GM18907 (cell line): Measurements from ENCODE around the gene GATAD1.
"Not testable (repeated sequence)": the region's sequence is repeated elsewhere in the genome, so short reads cannot be mapped to it uniquely, and the experiment has no call there.

Experiments
- ATAC-seq: cut with Tn5 transposase; IDR thresholded peaks from one replicate; pipeline ENCODE4 v1.9.1; 2021; ENCODE audit warnings: mild to moderate bottlenecking, moderate library complexity; ENCODE audit not compliant: unreplicated experiment

Gene GATAD1

DNA sequence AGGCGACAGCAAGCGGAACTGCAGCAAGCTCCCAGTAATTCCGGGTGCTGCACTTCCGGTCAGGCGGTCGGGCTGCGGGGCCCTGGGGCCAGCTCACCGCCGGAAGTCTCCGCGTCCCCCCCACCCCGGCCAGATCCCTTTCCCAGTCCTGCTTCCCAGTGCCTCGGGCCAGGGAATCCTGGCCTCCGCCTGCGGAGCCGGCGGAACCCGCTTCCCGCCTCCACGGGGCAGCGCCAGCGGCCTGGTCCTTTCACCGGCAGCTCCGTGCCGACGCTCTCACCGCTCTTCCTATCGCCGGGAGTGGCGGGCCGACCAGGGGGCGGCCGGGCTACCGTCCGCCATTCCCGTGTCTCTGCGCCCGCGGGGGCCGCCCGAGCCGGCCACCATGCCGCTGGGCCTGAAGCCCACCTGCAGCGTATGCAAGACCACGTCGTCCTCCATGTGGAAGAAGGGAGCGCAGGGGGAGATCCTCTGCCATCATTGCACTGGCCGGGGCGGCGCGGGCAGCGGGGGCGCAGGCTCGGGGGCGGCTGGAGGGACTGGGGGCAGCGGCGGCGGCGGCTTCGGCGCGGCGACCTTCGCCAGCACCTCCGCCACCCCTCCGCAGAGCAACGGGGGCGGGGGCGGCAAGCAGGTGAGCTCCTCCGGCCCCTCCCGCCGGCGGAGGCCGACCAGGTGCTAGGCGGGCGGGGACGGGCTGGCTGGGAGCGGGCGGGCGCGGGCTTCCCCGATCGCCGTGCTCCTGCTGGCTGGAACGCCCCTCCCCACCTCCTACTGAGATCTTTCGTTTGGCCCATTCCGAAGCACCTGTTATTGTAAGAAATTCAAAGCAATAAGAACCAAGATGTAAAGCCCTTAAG is at the start of gene GATAD1:
GATAD1 (plus strand) TSS at position 138 of the 860 bp plus-strand sequence; CDS start at position 386, 248 bp downstream.
- peak; percentile 92 for ATAC-seq

DNA sequence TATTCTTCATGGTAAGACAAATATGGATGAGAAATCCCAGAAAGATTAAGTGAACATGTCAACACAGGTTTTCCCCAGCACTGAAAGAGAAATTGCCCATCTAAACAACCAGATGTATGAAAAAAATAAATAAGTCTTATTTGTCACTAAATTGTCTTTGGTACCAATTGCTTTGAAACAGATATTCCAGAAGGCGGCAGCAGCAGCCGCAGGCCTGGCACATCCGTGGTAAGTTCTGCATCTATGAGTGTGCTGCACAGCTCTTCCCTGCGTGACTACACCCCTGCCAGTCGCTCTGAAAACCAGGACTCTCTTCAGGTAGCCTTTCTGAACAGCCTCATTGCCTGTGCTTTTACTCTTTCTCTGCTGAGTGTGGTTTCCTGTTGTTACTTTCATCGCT is 49.7 kb upstream of the GATAD1 start:
- no peak for ATAC-seq

GRCh38 chr7:92400013-92400412 is 47.3 kb upstream of the GATAD1 start:
- no peak for ATAC-seq

- no peak for ATAC-seq
Measured at GRCh38 chr7:92402920-92403759, 44.1 kb upstream of the GATAD1 start.

DNA sequence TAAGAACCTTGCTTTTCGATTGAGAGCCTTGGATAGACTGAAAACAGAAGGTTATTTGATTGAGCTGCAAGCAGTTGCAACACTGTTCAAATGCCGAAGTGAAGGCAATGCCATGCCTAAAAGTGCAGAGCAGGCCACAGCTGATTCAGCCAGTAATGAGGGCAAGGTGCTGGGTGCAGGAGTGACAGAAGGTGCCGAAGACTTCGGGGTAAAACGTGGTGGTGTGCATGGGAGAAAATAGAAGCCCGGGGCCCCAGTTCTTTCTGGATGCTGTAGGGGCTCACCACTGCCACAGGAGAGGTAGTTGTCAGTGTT is 43.6 kb upstream of the GATAD1 start:
- ATAC-seq = no peak

GRCh38 chr7:92404170-92404614 is 43.1 kb upstream of the GATAD1 start:
- ATAC-seq = no peak

DNA sequence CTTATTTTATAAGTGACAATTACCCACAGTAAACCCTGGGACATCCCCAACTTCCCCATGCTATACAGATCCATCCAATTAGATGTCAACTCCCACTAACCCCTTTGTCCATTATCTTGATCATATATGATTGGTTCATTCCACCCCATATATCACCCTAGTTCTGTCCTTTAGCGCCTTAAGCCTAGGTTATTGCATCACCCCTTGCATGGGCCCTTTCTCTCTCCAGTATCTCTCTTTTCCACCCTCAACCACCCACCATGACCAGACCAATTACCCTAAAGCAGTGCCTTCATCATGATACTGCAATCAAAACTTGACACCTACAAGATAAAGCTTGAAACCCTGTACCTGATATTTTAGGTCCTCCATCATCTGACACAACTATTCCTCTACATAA is 37.9 kb upstream of the GATAD1 start:
- ATAC-seq = no peak

DNA sequence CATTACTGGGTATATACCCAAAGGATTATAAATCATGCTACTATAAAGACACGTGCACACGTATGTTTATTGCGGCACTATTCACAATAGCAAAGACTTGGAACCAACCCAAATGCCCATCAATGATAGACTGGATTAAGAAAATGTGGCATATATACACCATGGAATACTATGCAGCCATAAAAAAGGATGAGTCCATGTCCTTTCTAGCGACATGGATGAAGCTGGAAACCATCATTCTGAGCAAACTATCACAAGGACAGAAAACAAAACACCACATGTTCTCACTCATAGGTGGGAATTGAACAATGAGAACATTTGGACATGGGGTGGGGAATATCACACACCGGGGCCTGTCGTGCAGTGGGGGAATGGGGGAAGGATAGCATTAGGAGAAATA is 37.1 kb upstream of the GATAD1 start:
- not testable (repeated sequence) for ATAC-seq

DNA sequence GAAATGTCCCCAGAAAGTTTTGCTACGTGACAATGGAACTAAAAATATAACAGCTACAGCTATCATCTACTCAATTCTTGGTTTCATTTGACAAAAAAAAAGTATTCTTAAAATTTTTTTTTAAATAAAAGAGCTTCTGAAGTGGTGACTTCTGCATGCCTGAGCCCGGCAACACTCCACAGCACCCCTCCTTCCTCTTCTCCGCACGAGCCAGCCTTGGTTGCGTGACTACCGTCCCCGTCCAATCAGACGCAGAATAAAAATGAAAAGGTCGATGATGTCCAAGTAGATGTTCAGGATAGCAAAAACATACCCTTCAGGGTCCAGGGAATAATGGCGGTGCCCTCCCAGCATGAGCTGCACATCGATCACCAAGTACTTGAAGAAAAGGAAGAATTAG is 34.5 kb upstream of the GATAD1 start:
- ATAC-seq = no peak

DNA sequence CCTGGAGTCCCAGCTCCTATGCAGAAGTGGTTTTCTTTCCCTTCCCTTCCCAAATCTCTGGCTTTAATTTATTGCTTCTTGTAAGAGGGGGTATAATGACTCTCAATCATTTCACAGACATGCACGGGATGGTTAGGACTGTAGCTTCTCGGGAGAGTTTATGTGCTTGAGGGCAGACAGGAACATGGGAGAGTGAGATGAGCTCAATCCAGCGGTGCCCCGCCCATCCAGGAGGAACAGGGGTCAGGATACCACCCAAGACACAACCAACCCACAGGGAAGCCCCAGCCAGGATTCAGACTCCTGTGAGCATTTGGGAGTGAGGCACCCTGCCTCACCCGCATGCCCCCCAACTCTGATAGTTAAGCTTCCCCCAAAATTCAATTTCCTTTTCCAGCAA is 33.7 kb upstream of the GATAD1 start:
- no peak for ATAC-seq

DNA sequence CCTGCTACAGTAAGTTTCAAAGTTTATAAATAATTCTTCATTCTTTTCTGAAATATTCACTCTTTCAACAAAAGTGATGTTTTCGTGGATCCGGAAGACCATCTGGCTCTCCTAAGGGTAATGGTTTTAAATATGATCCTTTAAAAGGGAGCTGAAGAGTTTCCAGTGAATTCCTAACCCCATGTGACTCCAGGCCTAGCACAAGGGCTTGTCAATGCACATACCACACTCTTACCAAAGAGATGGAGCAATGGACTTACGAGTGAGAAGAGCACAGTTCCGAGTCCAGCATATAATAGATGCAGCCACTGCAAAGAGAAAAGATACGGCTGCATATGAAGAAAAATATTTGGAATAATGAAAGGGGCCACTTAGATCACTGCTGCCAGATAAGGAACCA is 32.1 kb upstream of the GATAD1 start:
- ATAC-seq = no peak

- no peak for ATAC-seq
Measured at GRCh38 chr7:92417913-92418312, 29.4 kb upstream of the GATAD1 start.

GRCh38 chr7:92421676-92422435 is 25.4 kb upstream of the GATAD1 start:
- no peak for ATAC-seq

DNA sequence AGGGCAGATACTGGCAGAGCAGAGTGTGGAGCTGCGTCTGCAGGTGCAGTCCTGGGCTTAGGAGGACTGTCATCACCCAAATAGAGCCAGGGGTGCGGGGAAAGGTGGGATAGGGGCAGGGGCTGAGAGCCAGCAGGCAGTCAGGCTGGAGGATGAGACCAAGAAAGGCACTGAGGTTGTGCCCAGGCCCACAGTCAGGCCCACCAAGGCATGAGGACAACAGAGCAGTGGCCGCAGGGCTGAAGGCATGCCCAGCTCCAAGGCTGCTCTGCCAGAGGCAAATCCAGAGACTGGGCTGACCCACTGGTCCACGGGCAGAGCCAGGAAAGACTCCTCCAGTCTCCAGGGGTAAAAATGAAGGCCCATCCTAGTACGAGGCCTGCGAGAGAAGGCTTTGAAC is 24.4 kb upstream of the GATAD1 start:
- ATAC-seq = no peak

GRCh38 chr7:92423710-92424131 is 23.6 kb upstream of the GATAD1 start:
- no peak for ATAC-seq

DNA sequence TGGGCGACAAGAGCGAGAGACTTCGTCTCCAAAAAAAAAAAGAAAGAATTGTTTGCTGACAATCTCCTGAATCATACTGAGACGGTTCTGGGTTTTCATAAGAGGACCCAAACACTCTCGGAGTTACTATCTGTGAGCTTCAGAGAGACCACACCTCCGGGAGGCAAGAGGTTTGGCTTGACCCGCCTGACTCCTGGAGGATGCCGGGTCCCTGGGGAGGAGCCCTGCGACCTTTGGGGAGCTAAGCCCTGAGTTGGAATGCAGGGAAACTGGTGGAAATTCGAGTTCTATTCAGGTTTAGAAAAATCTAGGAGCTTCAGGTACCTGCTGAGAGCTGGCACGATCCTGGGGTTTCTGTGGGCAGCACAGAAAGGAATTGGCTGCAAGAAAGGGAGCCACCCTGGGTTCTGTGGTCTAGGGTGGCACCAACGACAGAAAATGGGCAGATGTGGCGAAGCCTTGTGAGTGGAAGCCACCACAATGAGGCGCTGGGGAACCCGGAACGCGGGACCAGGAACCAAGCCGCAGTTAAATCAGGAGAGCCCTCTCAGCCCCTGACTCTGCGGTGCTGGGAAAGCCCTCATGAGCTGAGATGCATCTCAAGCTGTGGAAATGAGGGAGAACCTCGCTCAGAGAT is 21.9 kb upstream of the GATAD1 start:
- no peak for ATAC-seq

- no peak for ATAC-seq
Measured at GRCh38 chr7:92427193-92427592, 20.1 kb upstream of the GATAD1 start.

GRCh38 chr7:92432299-92432946 is 14.9 kb upstream of the GATAD1 start:
- no peak for ATAC-seq

- no peak for ATAC-seq
Measured at GRCh38 chr7:92433019-92433418, 14.3 kb upstream of the GATAD1 start.

DNA sequence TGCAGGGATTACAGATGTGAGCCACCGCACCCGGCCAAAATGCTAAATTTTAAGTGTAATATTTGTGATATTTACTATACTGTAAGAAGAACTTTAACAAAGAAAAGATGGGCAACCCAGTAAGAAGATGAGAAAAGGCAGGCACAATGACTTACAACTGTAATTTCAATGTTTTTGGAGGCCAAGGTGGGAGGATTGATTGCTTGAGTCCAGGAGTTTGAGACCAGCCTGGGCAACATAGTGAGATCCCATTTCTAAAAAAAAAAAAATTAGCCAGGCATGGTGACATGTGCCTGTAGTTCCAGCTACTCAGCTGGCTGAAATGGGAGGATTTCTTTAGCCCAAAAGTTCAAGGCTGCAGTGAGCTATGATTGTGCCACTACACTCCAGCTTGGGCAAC is 11.7 kb upstream of the GATAD1 start:
- ATAC-seq = no peak
